GM12892 (cell line): Measurements from ENCODE around the gene GNAI1.

Experiments used
- POLR2A ChIP-seq: IDR thresholded peaks from 2 replicates; pipeline ENCODE4 v1.6.1; 2011; ENCODE audit warnings: low read depth, low read length, control low read depth
- TAF1 ChIP-seq: IDR thresholded peaks from 2 replicates; pipeline ENCODE4 v1.6.1; 2011; ENCODE audit warnings: low read depth, mild to moderate bottlenecking, control low read depth, low read length, borderline replicate concordance

DNA sequence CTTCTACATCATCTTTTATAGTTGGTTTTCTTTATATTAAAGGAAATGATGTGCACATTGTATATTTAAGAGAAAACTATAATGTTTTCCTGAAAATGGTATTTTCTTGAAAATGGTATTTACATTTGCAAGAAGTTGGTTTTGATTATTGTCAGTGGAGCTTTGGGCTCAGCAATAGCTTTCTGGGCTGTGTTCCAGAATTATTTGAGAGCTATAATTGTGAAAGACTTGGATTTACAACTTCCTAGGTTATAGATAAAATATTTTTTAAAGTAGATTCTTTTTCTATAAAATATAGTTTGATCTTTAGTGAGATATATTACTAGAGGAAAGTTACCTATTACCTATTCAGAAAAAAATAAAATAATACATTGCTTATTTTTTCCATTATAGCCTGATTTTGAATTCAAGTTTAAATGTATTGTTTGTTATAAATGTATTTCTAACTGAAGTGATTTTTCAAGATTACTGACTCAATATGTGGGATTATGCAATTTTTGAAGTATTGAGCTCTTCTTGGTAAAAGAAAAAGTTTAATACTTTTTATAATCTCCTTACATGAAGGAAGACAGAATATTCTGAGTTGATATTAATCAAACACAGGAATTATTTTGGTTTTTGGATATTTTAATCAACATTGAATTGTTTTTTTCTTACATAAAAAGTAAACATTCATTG, 20.2 kb downstream of the GNAI1 start:
- TF ChIP-seq POLR2A (no peak), TAF1 (no peak)
